GM12801 (cell line): ENCODE data around the gene PAOX.

Experiments
- TF ChIP-seq, protein P1 (sequence below): IDR thresholded peaks from one replicate; pipeline ENCODE4 v1.5.1; 2011; ENCODE audit warnings: control low read depth; ENCODE audit not compliant: insufficient read length; ENCODE audit errors: extremely low read depth

Gene PAOX

DNA sequence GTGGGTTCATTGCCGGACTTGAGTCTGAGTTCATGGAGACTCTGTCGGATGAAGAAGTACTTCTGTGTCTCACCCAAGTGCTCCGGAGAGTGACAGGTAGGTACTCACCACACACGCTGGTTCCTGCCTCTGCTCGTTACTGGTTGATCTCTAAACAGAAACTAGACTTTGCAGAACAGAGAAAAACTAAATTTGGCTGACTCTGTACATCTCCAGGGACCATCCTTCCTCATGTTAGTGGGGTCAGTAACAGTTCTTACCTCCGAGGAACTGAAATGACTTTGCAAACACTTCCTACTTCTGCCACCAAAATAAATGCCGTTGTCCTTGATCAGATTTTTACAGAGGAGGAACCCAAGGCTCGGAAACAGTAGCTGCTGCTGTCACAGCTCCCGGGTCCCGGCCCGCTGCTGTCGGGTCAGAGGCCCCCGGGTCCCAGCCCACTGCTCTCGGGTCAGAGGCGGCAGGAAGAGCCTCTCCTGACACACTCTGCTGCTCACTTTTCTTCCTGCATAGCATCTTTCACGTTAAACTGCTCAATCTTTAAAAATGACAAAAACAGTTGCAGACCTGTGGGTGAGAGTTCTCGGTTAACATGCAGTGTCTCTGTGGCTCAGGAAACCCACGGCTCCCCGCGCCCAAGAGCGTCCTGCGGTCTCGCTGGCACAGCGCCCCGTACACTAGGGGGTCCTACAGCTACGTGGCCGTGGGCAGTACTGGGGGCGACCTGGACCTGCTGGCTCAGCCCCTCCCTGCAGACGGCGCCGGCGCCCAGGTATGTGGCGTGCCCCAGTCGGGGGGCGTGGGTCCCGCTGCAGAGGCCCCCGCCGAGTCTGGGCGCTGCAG lies 10.1 kb downstream of the PAOX start:
- TF ChIP-seq, protein P1, sequence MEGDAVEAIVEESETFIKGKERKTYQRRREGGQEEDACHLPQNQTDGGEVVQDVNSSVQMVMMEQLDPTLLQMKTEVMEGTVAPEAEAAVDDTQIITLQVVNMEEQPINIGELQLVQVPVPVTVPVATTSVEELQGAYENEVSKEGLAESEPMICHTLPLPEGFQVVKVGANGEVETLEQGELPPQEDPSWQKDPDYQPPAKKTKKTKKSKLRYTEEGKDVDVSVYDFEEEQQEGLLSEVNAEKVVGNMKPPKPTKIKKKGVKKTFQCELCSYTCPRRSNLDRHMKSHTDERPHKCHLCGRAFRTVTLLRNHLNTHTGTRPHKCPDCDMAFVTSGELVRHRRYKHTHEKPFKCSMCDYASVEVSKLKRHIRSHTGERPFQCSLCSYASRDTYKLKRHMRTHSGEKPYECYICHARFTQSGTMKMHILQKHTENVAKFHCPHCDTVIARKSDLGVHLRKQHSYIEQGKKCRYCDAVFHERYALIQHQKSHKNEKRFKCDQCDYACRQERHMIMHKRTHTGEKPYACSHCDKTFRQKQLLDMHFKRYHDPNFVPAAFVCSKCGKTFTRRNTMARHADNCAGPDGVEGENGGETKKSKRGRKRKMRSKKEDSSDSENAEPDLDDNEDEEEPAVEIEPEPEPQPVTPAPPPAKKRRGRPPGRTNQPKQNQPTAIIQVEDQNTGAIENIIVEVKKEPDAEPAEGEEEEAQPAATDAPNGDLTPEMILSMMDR = no peak

DNA sequence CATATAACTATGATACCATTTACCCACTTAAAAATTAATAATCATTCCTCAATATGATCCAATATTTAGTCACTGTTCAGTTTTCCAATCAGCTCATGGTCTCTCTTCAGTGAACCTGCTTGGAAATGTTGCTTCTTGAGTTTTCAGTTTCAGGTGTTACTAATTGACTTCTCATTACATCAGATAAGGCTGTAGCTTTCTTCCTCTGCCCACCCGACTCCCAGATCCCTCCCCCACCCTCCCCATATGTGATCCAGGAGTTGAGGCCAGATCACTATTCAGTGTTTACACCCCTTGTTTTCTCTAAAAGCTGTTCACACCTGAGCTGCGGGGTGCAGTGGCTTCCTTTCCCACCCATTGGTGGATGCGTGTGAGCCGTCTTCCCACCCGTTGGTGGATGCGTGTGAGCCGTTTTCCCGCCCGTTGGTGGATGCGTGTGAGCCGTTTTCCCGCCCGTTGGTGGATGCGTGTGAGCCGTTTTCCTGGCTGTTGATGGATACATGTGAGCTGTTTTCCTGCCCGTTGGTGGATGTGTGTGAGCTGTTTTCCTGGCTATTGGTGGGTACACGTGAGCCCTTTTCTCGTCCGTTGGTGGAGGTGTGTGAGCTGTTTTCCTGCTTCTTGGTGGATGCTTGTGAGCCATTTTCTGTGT lies 11.7 kb downstream of the PAOX start:
- TF ChIP-seq, protein P1 = no peak

DNA sequence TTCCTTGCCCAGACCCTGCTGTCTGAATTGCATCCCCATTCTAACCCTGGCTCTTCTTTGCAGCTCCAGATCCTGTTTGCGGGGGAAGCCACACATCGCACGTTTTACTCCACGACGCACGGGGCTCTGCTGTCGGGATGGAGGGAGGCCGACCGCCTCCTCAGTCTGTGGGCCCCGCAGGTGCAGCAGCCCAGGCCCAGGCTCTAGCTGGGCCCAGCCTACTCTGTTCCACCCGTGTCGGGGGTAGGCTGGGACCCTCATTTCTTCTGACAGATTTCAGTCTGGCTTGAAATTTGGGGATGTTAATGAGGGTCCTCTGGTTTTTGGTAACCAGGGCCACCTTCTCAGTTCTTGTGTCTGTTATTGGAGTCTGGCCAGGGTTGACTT lies 12.2 kb downstream of the PAOX start:
- TF ChIP-seq, protein P1 = no peak

DNA sequence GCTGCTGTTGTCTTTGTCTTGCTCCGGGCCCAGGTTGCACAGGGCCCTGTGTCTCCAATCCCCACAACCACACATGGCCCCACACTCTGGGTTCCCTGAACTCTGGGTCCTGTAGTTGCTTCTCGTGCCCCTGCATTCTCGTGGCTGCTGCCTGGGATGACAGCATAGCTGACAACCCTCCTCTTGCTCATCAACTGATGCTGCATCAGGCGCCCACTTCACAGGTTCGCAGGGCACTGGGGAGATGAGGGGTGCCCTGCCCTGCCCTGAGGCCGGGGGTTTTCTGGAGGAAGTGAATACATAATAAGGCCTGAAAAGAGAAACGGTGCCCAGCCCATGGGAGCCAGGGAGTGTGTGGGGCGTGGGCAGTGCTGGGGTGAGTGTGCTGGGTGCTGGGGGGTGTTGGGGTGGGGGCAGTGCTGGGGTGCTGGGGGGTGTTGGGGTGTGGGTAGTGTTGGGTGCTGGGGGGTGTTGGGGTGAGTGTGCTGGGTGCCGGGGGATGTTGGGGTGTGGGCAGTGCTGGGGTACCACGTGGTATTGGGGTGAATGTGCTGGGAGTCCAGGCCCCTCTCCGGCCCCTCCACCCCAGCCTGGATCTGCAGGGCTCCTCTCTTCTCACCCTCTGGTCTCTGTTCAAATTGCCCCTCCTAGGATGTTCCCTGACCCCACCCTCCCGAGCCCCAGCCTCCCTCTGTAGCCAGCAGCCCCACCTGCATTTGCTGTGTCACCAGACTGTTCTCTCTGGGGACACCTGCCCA lies 12.9 kb downstream of the PAOX start:
- TF ChIP-seq, protein P1 = no peak

DNA sequence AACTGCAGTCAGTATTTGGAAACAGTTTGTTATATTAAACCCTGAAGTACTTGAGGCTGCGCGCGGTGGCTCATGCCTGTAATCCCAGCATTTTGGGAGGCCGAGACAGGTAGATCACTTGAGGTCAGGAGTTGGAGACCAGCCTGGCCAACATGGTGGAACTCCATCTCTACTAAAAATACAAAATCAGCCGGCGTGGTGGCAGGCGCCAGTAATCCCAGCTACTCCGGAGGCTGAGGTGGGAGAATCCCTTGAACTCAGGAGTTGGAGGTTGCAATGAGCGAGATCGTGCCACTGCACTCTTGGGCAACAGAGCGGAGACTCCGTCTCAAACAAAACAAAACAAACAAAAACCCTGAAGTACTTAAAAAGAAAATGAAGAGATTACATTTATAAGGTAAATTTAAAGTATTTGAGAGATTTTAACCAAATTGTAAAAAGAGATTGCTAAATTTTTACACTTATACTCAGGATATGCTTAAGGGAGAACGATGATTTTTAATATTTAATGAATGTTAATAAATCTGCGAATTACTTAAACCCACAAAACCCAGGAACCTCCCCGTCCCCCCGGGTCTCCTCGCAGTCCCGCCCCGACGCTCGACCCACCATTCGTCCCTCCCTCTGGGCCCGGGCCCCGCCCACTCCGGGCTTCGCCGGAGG lies 14.5 kb downstream of the PAOX start:
- TF ChIP-seq, protein P1 = no peak

DNA sequence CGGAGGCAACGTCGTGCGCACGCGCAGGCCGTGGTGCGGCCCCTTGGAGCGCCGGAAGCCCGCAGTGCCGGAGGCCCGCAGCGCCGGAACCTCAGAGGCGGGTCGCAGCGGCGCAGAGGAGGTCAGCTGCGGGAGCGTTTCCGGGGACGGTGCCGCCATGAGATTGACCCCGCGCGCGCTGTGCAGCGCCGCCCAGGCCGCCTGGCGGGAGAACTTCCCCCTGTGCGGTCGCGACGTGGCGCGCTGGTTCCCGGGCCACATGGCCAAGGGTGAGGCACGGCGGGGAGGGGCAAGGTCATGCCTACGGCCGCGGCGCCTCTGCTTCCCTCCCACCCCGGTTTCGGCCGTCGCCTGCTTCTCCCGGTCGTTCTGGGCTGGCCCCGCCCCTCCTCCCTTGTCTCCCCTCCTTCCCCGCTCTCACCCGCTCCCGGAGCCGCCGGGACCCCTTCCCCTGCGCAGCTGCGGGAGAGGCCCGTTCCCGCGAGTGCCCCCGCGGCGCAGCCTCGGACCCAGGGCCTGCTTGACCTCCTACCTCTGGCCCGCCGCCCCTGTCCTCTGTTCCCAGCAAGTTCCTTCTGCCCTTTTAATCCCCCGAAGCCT lies 15.1 kb downstream of the PAOX start, which contains the start of gene MTG1:
Gene MTG1, plus strand, starts transcription at position 94 of the 600 bp plus-strand sequence. Its CDS starts 64 bp downstream, at position 158.
- TF ChIP-seq, protein P1 = no peak
